Measurements from ENCODE around the gene CCDC174. TPM values are rescaled to one million over a fixed set of nuclear protein-coding genes. Genes with fewer than 3 reads are reported as not detected.
A peak's percentile ranks its signal among the peaks of the same experiment; 100 is the strongest.
"Not testable (repeated sequence)": the region's sequence is repeated elsewhere in the genome, so short reads cannot be mapped to it uniquely, and the experiment has no call there.

The CCDC174 gene
- total RNA-seq, 1 donor from 2014 or later, result 22.9 TPM

GRCh38 chr3:14649466-14649865 lies 2.1 kb upstream of the CCDC174 start:
- H3K27me3 Mint-ChIP-seq (ENCODE audit: unreplicated experiment), result no peaks in the 10 kb centered on the region
- no peak overlapping the region for H3K27ac Mint-ChIP-seq (ENCODE audit: unreplicated experiment)
- no peaks in the 10 kb centered on the region for H3K9me3 Mint-ChIP-seq (ENCODE audit: unreplicated experiment)
- no peak for TF ChIP-seq CTCF (IDR thresholded peaks at IDR 0.05; ENCODE audit: unreplicated experiment)
- no peak overlapping the region for H3K4me3 Mint-ChIP-seq (ENCODE audit: unreplicated experiment)
- H3K4me1 Mint-ChIP-seq (ENCODE audit: unreplicated experiment), result peaks cover 32% of the 10 kb centered on the region
- H3K36me3 Mint-ChIP-seq (ENCODE audit: low read depth, unreplicated experiment), result peaks cover 7% of the 10 kb centered on the region
- no peak for DNase-seq (ENCODE audit: low spot score)

GRCh38 chr3:14650193-14650592 lies 1.4 kb upstream of the CCDC174 start:
- no peak for DNase-seq (ENCODE audit: low spot score)
- Mint-ChIP-seq H3K27ac (ENCODE audit: unreplicated experiment) (peak overlapping the region; percentile 82), H3K4me1 (ENCODE audit: unreplicated experiment) (peaks cover 32% of the 10 kb centered on the region), H3K9me3 (ENCODE audit: unreplicated experiment) (no peaks in the 10 kb centered on the region), H3K36me3 (ENCODE audit: low read depth, unreplicated experiment) (peaks cover 8% of the 10 kb centered on the region), H3K4me3 (ENCODE audit: unreplicated experiment) (peak overlapping the region; percentile 58), H3K27me3 (ENCODE audit: unreplicated experiment) (no peaks in the 10 kb centered on the region)
- TF ChIP-seq CTCF (IDR thresholded peaks at IDR 0.05; ENCODE audit: unreplicated experiment), result no peak

- Mint-ChIP-seq H3K4me3 (ENCODE audit: unreplicated experiment) (peak overlapping the region; percentile 99), H3K27ac (ENCODE audit: unreplicated experiment) (peak overlapping the region; percentile 99), H3K4me1 (ENCODE audit: unreplicated experiment) (peaks cover 35% of the 10 kb centered on the region)
- not testable (repeated sequence) for H3K36me3 Mint-ChIP-seq (ENCODE audit: low read depth, unreplicated experiment); H3K9me3 Mint-ChIP-seq (ENCODE audit: unreplicated experiment); H3K27me3 Mint-ChIP-seq (ENCODE audit: unreplicated experiment); DNase-seq (ENCODE audit: low spot score)
Measured at GRCh38 chr3:14652360-14652907, 872 bp downstream of the CCDC174 start.

GRCh38 chr3:14657579-14657978 lies 6.0 kb downstream of the CCDC174 start:
- H3K9me3 Mint-ChIP-seq (ENCODE audit: unreplicated experiment), result no peaks in the 10 kb centered on the region
- no peak for TF ChIP-seq CTCF (IDR thresholded peaks at IDR 0.05; ENCODE audit: unreplicated experiment)
- H3K27me3 Mint-ChIP-seq (ENCODE audit: unreplicated experiment), result no peaks in the 10 kb centered on the region
- peaks cover 9% of the 10 kb centered on the region for H3K4me1 Mint-ChIP-seq (ENCODE audit: unreplicated experiment)
- no peak for DNase-seq (ENCODE audit: low spot score)
- H3K36me3 Mint-ChIP-seq (ENCODE audit: low read depth, unreplicated experiment), result peaks cover 32% of the 10 kb centered on the region
- H3K4me3 Mint-ChIP-seq (ENCODE audit: unreplicated experiment), result peak overlapping the region; percentile 4
- no peak overlapping the region for H3K27ac Mint-ChIP-seq (ENCODE audit: unreplicated experiment)

- Mint-ChIP-seq H3K4me1 (ENCODE audit: unreplicated experiment) (peaks cover 5% of the 10 kb centered on the region), H3K4me3 (ENCODE audit: unreplicated experiment) (no peak overlapping the region), H3K27me3 (ENCODE audit: unreplicated experiment) (no peaks in the 10 kb centered on the region), H3K9me3 (ENCODE audit: unreplicated experiment) (no peaks in the 10 kb centered on the region), H3K27ac (ENCODE audit: unreplicated experiment) (no peak overlapping the region), H3K36me3 (ENCODE audit: low read depth, unreplicated experiment) (peaks cover 40% of the 10 kb centered on the region)
- no peak for TF ChIP-seq CTCF (IDR thresholded peaks at IDR 0.05; ENCODE audit: unreplicated experiment)
- DNase-seq (ENCODE audit: low spot score), result no peak
Measured at GRCh38 chr3:14658978-14659377, 7.4 kb downstream of the CCDC174 start.
